HepG2 (cell line): ENCODE measurements around the gene SPRED3. TPM values are rescaled to one million over a fixed set of nuclear protein-coding genes. Genes with fewer than 3 reads are reported as not detected.

Experiments
- AKAP8 ChIP-seq: sonication (generic); formaldehyde crosslinking; IDR thresholded peaks from 2 replicates; pipeline ENCODE4 v1.5.1; 2020; ENCODE audit warnings: mild to moderate bottlenecking, missing genetic modification reagents
- ATAD3A ChIP-seq: sonication (generic); formaldehyde crosslinking; IDR thresholded peaks from 2 replicates; pipeline ENCODE4 v1.4.0; 2020; ENCODE audit warnings: missing genetic modification reagents
- ATF4 ChIP-seq, 2 experiments: fragments of 450-650 bp in 1 of 2; sonication (generic) in 1 of 2; formaldehyde crosslinking; IDR thresholded peaks; 2 replicates each; pipeline versions ENCODE4 v1.5.0 to v1.8.0; 2020 to 2022; ENCODE audit warnings: mild to moderate bottlenecking in 1 of 2, missing genetic modification reagents in 1 of 2
- BCL6 ChIP-seq: IDR thresholded peaks from 2 replicates; pipeline ENCODE4 v1.6.1; 2016; ENCODE audit warnings: missing genetic modification reagents, missing compliant biosample characterization
- BCLAF1 ChIP-seq: fragments of 450-650 bp; IDR thresholded peaks from 2 replicates; pipeline ENCODE4 v1.6.1; 2017; ENCODE audit warnings: mild to moderate bottlenecking
- CBX5 ChIP-seq: sonication (generic); formaldehyde crosslinking; IDR thresholded peaks from 2 replicates; pipeline ENCODE4 v1.4.0; 2020; ENCODE audit warnings: missing genetic modification reagents, borderline replicate concordance
- FOXM1 ChIP-seq: sonication (generic); formaldehyde crosslinking; IDR thresholded peaks from 2 replicates; pipeline ENCODE4 v1.5.0; 2020; ENCODE audit warnings: missing genetic modification reagents
- KLF13 ChIP-seq: sonication (generic); formaldehyde crosslinking; IDR thresholded peaks from 2 replicates; pipeline ENCODE4 v1.4.0; 2020; ENCODE audit warnings: mild to moderate bottlenecking, missing genetic modification reagents
- MEIS1 ChIP-seq: sonication (generic); formaldehyde crosslinking; IDR thresholded peaks from 2 replicates; pipeline ENCODE4 v1.9.0; 2021; ENCODE audit warnings: mild to moderate bottlenecking, missing genetic modification reagents, moderate library complexity, borderline replicate concordance
- NR2F6 ChIP-seq, 2 experiments: IDR thresholded peaks; 2 replicates each; pipeline ENCODE4 v1.6.1; 2016; ENCODE audit warnings: antibody characterized with exemption in 1 of 2, mild to moderate bottlenecking in 1 of 2
- PTBP1 ChIP-seq: fragments of 200-400 bp; formaldehyde crosslinking; IDR thresholded peaks from 2 replicates; pipeline ENCODE4 v1.6.1; 2018; ENCODE audit warnings: low read length, low read depth; ENCODE audit not compliant: poor library complexity, severe bottlenecking
- SIN3A ChIP-seq: IDR thresholded peaks from 2 replicates; pipeline ENCODE4 v1.6.1; 2011; ENCODE audit warnings: low read depth, mild to moderate bottlenecking, control low read depth, low read length, borderline replicate concordance
- TP53 ChIP-seq: sonication (generic); formaldehyde crosslinking; conservative IDR thresholded peaks from 2 replicates; pipeline ENCODE4 v1.4.0; 2020; ENCODE audit warnings: missing genetic modification reagents
- XBP1 ChIP-seq: sonication (generic); formaldehyde crosslinking; IDR thresholded peaks from 2 replicates; pipeline ENCODE4 v1.5.0; 2020; ENCODE audit warnings: missing genetic modification reagents
- ZBTB49 ChIP-seq: sonication (generic); formaldehyde crosslinking; IDR thresholded peaks from 2 replicates; pipeline ENCODE4 v1.4.0; 2020; ENCODE audit warnings: missing genetic modification reagents, borderline replicate concordance
- ZBTB7B ChIP-seq: sonication (generic); formaldehyde crosslinking; IDR thresholded peaks from 2 replicates; pipeline ENCODE4 v1.4.0; 2020; ENCODE audit warnings: missing genetic modification reagents
- ZGPAT ChIP-seq: IDR thresholded peaks from 2 replicates; pipeline ENCODE4 v1.6.1; 2016; ENCODE audit warnings: mild to moderate bottlenecking
- ZNF20 ChIP-seq: sonication (generic); formaldehyde crosslinking; IDR thresholded peaks from 2 replicates; pipeline ENCODE4 v1.4.0; 2020; ENCODE audit warnings: mild to moderate bottlenecking, moderate library complexity, missing genetic modification reagents
- ZNF207 ChIP-seq: fragments of 450-650 bp; IDR thresholded peaks from 2 replicates; pipeline ENCODE4 v1.6.1; 2016; ENCODE audit warnings: antibody characterized with exemption, borderline replicate concordance
- ZNF367 ChIP-seq: sonication (generic); formaldehyde crosslinking; IDR thresholded peaks from 2 replicates; pipeline ENCODE4 v1.4.0; 2020; ENCODE audit warnings: missing genetic modification reagents, borderline replicate concordance
- ZNF772 ChIP-seq: sonication (generic); formaldehyde crosslinking; IDR thresholded peaks from 2 replicates; pipeline ENCODE4 v1.5.0; 2020; ENCODE audit warnings: mild to moderate bottlenecking, missing genetic modification reagents
- polyA plus RNA-seq, 8 experiments: library from polyadenylated mRNA; depleted of rRNA in 3 of 8; stranded (reverse) in 7 of 8; unstranded in 1 of 8; fragments of >200 nt; fragmentation: Illumina TruSeq in 4 of 8; extraction: Trizol in 4 of 8; gene quantifications; 2 replicates each; pipeline versions ENCODE4 v1.2.1 to v1.2.3, GENCODE V29; 2011 to 2016; ENCODE audit warnings: low read depth in 4 of 8, missing spikeins in 1 of 8, mixed read lengths in 1 of 8; ENCODE audit not compliant: insufficient read depth in 1 of 8
- total RNA-seq, 5 experiments: library from RNA; depleted of rRNA; stranded (reverse); fragments of >200 nt; fragmentation: Illumina TruSeq; extraction: Trizol; gene quantifications; 2 replicates each; pipeline ENCODE4 v1.2.3, GENCODE V29; 2016; ENCODE audit warnings: low read depth in 1 of 5

Gene SPRED3
- total and polyA plus RNA-seq, 2 of the 13 experiments (the other 11 are each of a cell fraction or from before 2014, with no cell fraction given), result 0.15 to 0.17 TPM

- TF ChIP-seq ZNF772 (CRISPR knock-in tag), result no peak
- peak; percentile 31; the same call in 1 of the 2 replicates for TF ChIP-seq ZGPAT
- no peak for TF ChIP-seq ZNF207
- 0 out of 2 replicates have a peak, but pooled peaks have one; percentile 44 for TF ChIP-seq KLF13 (CRISPR knock-in tag)
- no peak for TF ChIP-seq XBP1
- TF ChIP-seq NR2F6 (IDR thresholded peaks at IDR 0.05), result no peak
- no peak for TF ChIP-seq NR2F6 (CRISPR knock-in tag; IDR thresholded peaks at IDR 0.05)
- no peak for TF ChIP-seq BCLAF1
- TF ChIP-seq AKAP8 (CRISPR knock-in tag), result peak; percentile 83
- no peak for TF ChIP-seq PTBP1
- no peak for TF ChIP-seq ZNF20 (CRISPR knock-in tag)
- TF ChIP-seq ZBTB7B (CRISPR knock-in tag), result no peak
- TF ChIP-seq FOXM1, result no peak
- TF ChIP-seq ZNF367 (CRISPR knock-in tag), result no peak
- no peak for TF ChIP-seq ATF4 (CRISPR knock-in tag; IDR thresholded peaks at IDR 0.05)
- TF ChIP-seq CBX5, result no peak
- TF ChIP-seq MEIS1 (CRISPR knock-in tag), result no peak
- TF ChIP-seq BCL6 (CRISPR knock-in tag), result no peak
- no peak for TF ChIP-seq SIN3A
- no peak for TF ChIP-seq TP53 (CRISPR knock-in tag)
- TF ChIP-seq ZBTB49 (CRISPR knock-in tag), result no peak
- no peak for TF ChIP-seq ATAD3A (CRISPR knock-in tag)
Measured at GRCh38 chr19:38387550-38388348, 748 bp upstream of the SPRED3 start, which contains the start of gene GGN (continued).
